ENCODE data around the gene CDK17.
A peak's percentile ranks its signal among the peaks of the same experiment; 100 is the strongest.

CDK17 gene

DNA sequence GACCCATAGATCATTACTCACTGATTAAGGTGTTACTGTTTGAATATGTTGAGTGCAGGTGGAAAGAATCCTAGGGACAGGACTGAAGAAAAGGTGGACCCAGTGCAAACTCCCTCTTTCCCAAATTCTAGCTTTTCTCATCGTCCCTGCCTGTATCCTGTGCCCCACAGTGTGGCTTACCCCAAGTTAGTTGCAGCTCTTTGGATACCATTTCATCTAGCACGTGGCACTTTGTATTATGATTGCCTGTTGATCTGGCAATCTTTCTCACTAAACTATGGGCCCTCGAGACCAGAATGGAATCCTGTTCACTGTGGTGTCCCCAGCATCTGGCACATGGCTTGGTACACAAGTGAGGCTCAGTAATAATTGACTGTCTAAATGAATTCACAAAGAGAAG lies 139.6 kb downstream of the CDK17 start:
- in situ Hi-C loops (cut with HindIII; ENCODE audit: low sequenced_read_pairs): no loop called here
- H3K4me3 ChIP-seq (ENCODE audit: low read depth, low read length): no peak overlapping the region
- DNase-seq (ENCODE audit: low read depth): no peak
- TF ChIP-seq, protein P1, sequence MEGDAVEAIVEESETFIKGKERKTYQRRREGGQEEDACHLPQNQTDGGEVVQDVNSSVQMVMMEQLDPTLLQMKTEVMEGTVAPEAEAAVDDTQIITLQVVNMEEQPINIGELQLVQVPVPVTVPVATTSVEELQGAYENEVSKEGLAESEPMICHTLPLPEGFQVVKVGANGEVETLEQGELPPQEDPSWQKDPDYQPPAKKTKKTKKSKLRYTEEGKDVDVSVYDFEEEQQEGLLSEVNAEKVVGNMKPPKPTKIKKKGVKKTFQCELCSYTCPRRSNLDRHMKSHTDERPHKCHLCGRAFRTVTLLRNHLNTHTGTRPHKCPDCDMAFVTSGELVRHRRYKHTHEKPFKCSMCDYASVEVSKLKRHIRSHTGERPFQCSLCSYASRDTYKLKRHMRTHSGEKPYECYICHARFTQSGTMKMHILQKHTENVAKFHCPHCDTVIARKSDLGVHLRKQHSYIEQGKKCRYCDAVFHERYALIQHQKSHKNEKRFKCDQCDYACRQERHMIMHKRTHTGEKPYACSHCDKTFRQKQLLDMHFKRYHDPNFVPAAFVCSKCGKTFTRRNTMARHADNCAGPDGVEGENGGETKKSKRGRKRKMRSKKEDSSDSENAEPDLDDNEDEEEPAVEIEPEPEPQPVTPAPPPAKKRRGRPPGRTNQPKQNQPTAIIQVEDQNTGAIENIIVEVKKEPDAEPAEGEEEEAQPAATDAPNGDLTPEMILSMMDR (IDR thresholded peaks at IDR 0.05; ENCODE audit: low read depth, low read length, missing control alignments): no peak

DNA sequence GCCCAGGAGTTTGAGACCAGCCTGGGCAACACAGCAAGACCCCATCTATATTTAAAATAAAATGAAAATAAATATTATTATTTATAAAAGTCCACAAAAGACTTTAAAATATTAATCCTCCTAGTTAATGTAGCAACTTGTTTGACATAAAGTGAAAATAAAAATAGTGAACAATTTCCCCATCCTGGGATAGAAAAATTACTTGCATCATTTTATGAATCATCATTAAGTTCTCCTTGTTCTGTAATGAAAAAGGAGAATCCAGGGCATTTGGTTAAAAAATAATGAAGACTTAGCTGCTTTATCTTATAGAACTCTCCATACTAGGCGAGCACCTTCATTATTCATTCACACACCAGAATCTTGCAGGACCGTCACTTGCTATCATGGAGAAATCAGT lies 140.0 kb downstream of the CDK17 start:
- no peak overlapping the region for H3K4me3 ChIP-seq (ENCODE audit: low read depth, low read length)
- in situ Hi-C loops (cut with HindIII; ENCODE audit: low sequenced_read_pairs): no loop called here
- DNase-seq (ENCODE audit: low read depth): no peak
- TF ChIP-seq, protein P1 (IDR thresholded peaks at IDR 0.05; ENCODE audit: low read depth, low read length, missing control alignments): no peak

DNA sequence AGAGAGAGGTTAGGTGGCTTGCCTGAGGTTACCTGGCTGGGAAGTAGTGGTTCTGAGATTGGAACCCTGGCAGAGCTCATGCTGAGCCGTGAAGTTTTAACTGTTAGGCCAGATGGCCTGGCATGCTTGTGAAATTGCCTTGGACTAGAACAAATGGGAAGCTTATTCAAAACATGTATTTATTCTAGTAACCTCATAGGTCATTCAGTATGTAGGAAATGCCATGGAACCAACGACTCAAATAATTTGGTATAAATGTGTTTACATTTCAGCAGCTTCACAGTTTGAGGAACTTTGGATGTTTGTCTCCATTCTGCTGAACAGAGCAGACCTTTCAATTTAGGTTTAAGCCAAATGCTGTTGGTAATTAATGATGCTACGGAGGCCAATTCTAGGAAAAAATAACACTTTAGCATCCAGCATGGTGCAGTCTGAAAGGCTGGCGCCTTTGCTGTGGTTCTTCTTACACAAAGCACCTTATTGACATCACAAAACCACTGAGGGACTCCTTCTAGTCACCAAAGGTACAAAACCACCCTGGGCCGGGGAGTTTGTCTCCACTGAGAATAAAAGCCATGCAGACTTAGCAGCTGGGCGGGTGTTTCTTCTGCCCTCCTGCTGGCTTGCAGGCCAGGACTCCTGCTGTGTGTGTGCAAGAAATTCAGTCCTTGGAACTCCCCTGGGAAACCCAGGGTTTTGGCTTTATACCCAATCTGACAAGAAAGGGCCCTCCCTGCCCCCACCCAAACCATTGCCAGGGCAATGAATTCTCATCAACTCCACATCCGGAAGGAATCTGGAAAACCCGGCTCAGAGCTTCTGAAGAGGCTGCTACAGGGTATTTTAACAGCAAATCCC lies 141.9 kb downstream of the CDK17 start:
- in situ Hi-C loops (cut with HindIII; ENCODE audit: low sequenced_read_pairs): no loop called here
- H3K4me3 ChIP-seq (ENCODE audit: low read depth, low read length): no peak overlapping the region
- TF ChIP-seq, protein P1 (IDR thresholded peaks at IDR 0.05; ENCODE audit: low read depth, low read length, missing control alignments): no peak
- DNase-seq (ENCODE audit: low read depth): peak; percentile 91

DNA sequence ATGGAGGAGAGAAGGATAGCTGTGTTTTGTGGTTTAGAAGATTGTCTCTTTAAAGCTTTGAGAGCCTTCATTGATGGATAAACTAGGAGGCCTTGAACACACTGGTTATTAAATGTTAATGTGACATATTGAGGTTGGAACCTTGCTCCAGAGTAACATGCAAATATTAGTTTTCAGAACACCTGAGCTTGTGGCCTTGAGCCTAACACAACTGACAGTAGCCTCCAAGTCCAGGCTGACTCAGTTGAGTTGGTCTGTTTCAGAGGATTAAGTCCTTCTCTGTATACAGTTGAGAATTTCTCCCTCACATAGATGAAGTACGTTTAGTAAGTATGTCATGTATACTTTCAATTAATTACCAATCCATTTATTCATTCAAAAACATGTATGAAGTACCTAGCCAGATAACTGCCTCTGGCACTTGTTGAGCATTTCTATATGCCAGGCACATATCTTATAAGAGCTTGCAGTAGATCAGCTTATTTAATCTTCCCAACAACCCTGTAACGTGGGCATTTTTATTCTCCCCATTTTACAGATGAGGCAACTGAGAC lies 142.6 kb downstream of the CDK17 start:
- TF ChIP-seq, protein P1 (IDR thresholded peaks at IDR 0.05; ENCODE audit: low read depth, low read length, missing control alignments): no peak
- in situ Hi-C loops (cut with HindIII; ENCODE audit: low sequenced_read_pairs): no loop called here
- H3K4me3 ChIP-seq (ENCODE audit: low read depth, low read length): no peak overlapping the region
- DNase-seq (ENCODE audit: low read depth): no peak

DNA sequence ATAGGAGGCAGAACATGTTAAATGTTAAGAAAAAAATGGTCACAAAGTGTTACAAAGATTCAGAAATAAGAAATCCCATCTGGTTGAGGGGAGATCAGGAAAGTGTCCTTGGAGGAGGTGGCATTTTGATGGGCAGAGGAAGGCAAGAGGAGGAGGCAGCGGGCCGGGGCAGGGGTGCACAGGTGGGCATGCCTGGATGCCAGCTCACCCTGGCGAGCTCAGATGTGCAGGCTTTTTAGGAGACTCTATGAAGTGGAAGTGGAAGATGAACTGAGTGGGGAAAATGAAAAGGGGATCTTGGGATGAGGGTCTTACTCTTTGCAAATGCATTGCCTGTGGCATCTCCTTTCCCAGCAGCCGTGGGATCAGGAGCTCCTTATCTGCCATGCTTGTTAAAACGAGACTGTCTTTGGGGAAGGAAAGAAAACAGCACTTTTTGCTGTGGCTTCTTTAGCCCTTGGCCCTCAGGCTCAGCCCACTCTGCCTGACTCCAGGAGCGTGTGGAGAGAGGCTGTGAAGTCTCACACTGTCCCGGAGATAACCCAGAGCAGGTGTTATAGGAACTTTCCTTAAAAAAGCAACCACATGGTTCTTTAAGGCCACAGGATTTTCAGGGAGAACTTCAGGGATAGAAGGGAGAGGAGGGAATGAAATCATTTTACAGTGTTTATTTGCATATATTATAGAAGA lies 143.4 kb downstream of the CDK17 start:
- DNase-seq (ENCODE audit: low read depth): no peak
- TF ChIP-seq, protein P1 (IDR thresholded peaks at IDR 0.05; ENCODE audit: low read depth, low read length, missing control alignments): no peak
- in situ Hi-C loops (cut with HindIII; ENCODE audit: low sequenced_read_pairs): no loop called here
- H3K4me3 ChIP-seq (ENCODE audit: low read depth, low read length): no peak overlapping the region

DNA sequence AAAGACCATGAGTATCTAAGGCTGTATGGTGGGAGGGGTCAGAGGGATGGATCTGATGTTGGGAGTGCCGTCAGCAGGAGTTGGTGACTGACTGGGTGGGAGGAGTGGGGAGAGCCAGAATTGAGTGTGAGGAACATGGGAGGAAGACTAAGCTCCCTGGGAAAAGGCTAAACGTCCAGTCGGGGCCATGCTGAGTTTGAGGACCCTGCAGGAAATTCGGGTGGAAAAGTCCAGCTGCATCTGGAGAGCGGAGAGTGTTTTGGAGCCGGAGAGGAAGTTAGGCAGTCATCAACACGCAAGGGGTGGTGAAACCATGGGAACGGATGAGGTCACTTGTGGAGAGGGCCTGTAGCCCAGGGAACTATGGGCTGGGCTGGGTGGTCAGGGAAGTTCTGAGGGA lies 145.2 kb downstream of the CDK17 start:
- DNase-seq (ENCODE audit: low read depth): no peak
- in situ Hi-C loops (cut with HindIII; ENCODE audit: low sequenced_read_pairs): no loop called here
- TF ChIP-seq, protein P1 (IDR thresholded peaks at IDR 0.05; ENCODE audit: low read depth, low read length, missing control alignments): no peak
- no peak overlapping the region for H3K4me3 ChIP-seq (ENCODE audit: low read depth, low read length)
